LHCN-M2 (cell line): ENCODE data around the gene TINAG. TPM values are rescaled to one million over a fixed set of nuclear protein-coding genes. Genes with fewer than 3 reads are reported as not detected.

Experiments
- DNase-seq: peaks from one replicate; pipeline ENCODE4 v3.0.0-alpha.2; 2012; ENCODE audit warnings: low read depth
- polyA plus RNA-seq: library from polyadenylated mRNA; unstranded; fragments of >200 nt; gene quantifications from one replicate; pipeline ENCODE4 v1.2.1, GENCODE V29; 2012; ENCODE audit warnings: missing spikeins
- total RNA-seq: library from RNA; depleted of rRNA; stranded (reverse); fragments of >200 nt; gene quantifications from 2 replicates; pipeline ENCODE4 v1.2.3, GENCODE V29; 2014; rRNA removed

TINAG gene, protein sequence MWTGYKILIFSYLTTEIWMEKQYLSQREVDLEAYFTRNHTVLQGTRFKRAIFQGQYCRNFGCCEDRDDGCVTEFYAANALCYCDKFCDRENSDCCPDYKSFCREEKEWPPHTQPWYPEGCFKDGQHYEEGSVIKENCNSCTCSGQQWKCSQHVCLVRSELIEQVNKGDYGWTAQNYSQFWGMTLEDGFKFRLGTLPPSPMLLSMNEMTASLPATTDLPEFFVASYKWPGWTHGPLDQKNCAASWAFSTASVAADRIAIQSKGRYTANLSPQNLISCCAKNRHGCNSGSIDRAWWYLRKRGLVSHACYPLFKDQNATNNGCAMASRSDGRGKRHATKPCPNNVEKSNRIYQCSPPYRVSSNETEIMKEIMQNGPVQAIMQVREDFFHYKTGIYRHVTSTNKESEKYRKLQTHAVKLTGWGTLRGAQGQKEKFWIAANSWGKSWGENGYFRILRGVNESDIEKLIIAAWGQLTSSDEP
- 0.13 and 0.29 TPM in 2 replicates for total RNA-seq
- not detected for polyA plus RNA-seq

GRCh38 chr6:54308289-54308985 lies at the start of gene TINAG:
Gene TINAG, plus strand, starts transcription at chr6:54308441. Its CDS starts 110 bp downstream, at chr6:54308551.
- DNase-seq: no peak

DNA sequence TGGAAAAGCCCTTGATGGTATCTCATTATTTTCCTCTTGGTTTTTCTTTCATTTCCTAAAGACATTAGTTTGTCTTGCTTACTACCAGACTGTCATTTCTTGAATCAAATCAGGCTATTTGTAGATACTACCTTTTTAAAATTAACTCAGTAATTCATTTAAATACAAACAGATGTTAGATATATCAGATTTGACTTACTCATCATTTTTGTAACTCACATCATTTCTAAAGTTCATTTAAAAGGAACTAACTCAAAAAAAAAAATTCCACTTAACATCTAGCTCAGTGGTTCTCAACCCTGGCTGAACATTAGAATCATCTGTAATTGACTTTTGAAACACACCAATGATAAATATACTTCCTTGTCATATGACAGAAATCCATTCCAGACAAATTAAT lies 48.2 kb upstream of the TINAG start:
- DNase-seq: no peak

- DNase-seq: no peak
These were observed 45.7 kb upstream of the TINAG start for GRCh38 chr6:54262499-54262898.

DNA sequence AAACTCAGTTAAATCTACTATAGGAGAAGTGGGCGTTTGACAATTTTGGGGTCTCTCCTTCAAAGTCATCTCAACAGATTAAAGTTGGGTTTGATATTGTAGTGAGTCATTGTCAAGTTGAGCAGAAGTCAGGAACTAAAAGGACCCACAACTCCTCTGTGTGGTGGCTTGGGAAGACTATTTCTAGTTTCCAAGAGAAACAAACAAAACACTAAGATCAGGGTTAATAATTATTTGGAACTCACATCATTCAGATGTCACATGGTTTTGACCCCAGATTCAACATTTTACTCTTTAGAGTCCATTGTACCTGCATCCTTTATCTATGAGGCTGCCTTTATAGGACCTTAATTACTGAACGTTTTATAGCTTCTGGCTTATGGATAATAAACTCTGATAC lies 45.3 kb upstream of the TINAG start:
- no peak for DNase-seq

DNA sequence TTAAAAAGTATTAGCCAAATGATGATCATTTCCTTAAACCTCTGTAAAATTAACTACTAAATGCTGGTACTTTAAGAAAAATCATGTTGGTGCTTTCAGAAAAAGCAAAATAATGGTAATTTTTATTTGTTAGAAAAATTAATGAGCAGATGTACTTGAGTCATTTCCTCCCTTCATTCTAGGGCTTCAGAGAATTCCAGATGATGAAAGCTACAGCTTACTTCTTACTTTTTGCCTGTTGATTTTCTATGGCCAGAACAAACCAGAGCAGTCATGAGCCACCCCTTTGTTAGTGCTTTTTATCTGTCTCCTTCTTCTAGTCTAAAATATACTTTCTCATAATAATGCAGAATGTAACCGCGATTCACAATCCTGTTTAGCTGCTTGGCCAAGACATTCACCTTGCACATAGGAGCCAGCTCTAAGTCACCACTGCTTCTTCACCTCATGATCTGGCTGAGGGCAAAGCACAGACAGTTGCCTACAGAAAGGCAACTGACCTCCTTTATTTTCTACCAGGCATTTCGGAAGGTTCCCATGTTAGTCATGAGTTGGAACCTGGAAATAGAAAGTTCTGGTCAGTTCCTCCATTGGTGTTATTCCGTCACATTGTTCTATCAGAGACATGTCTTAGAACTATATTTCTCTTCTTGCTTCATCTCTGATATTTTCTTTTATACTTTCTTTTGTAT lies 43.5 kb upstream of the TINAG start:
- peak; percentile 20 for DNase-seq

GRCh38 chr6:54266400-54266923 lies 41.8 kb upstream of the TINAG start:
- DNase-seq: no peak

GRCh38 chr6:54267798-54268197 lies 40.4 kb upstream of the TINAG start:
- peak; percentile 64 for DNase-seq

GRCh38 chr6:54273214-54273820 lies 34.9 kb upstream of the TINAG start:
- DNase-seq: no peak

DNA sequence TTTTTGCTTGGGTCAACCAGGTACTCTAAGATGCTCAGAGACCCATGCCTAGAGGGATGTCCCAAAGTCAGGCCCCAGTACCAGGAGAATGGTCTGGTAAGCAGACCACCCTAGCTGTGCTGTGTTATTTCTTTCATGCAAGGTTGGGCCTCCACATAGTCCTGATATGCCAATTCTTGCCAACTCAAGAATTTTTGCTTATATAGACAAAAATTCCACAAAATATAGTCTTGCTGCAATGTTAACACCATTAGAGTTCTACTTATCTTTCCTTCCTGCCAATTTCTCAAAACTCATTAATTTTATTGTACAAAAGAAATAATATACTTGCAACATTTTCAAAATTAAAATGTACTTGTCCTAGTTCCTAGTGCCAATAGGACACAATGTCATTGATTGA lies 33.9 kb upstream of the TINAG start:
- no peak for DNase-seq

DNA sequence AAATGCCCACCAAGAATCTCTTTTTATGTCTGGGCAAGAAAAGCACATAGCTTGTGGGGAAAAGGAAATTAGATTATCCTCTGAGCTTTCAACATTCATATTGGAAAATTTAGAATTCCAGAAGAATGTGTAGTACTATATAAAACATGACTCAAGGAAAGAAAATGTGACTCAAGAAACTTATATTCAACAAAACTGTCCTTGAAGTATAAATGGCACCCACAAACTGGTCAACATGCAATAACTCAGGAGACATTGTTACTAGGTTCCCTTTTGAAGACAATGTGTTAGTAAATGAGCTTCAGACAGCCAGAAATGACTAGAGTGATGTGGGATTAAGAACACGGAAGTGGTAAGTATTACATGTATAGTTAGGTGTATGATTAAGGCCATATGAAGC lies 26.1 kb upstream of the TINAG start:
- peak; percentile 85 for DNase-seq

- peak; percentile 37 for DNase-seq
These were observed 23.9 kb upstream of the TINAG start for GRCh38 chr6:54284161-54284860.

DNA sequence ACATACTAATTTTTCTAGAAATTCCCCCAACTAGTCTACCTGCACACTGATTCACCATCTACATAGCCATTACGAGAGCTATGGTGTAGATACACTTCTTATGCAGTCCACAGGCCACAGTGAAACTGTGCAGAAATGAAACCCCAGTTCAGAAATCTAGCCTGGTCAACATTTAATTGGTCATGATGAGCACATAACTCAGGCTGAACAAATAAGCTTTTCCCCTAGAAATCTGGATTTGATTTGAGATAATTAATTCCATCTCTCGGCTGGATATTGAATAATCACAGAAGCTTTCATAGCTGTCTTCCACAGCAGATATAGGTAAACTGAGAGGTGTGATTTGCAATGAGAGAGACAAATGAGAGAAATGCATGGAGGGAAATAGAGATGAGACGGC lies 22.6 kb upstream of the TINAG start:
- no peak for DNase-seq

- peak; percentile 44 for DNase-seq
These were observed 22.1 kb upstream of the TINAG start for GRCh38 chr6:54286141-54286540.

- peak; percentile 36 for DNase-seq
These were observed 19.8 kb upstream of the TINAG start for GRCh38 chr6:54288474-54288873.

- no peak for DNase-seq
These were observed 18.8 kb upstream of the TINAG start for GRCh38 chr6:54289426-54289825.

- peak; percentile 95 for DNase-seq
These were observed 17.1 kb upstream of the TINAG start for GRCh38 chr6:54291146-54291545.

GRCh38 chr6:54291738-54292137 lies 16.5 kb upstream of the TINAG start:
- DNase-seq: peak; percentile 85

- DNase-seq: no peak
These were observed 13.2 kb upstream of the TINAG start for GRCh38 chr6:54294965-54295532.

GRCh38 chr6:54299542-54300269 lies 8.5 kb upstream of the TINAG start:
- no peak for DNase-seq

DNA sequence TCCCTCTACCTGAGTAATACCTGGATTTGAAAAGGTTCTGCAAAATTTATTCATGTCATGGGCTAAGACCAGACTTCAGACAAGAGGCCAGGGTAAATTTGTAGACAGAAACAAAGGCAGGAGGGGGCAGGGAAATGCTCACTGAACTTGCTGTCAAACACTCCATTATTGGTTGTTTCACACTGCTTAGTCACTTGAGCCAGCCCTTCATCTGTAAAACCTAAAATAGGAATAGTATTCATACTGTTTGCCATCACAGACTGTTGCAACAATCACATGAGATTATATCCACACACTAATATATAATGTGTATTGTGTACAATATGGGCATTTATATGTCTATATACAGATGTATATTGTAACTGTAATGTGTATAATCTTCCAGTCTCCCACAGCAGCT lies 6.5 kb upstream of the TINAG start:
- no peak for DNase-seq
